ENCODE data around the gene C1QTNF2.

C1QTNF2 gene

GRCh38 chr5:160306696-160307095, 63.7 kb downstream of the C1QTNF2 start:
- no peak for DNase-seq (ENCODE audit: extremely low read depth in 1 of 2, low read depth in 1 of 2)

- DNase-seq (ENCODE audit: extremely low read depth in 1 of 2, low read depth in 1 of 2): no peak
Observed at GRCh38 chr5:160305319-160305718, 65.1 kb downstream of the C1QTNF2 start.

- no peak for DNase-seq (ENCODE audit: extremely low read depth in 1 of 2, low read depth in 1 of 2)
Observed at GRCh38 chr5:160303690-160304089, 66.7 kb downstream of the C1QTNF2 start.

GRCh38 chr5:160298189-160298588, 72.2 kb downstream of the C1QTNF2 start:
- no peak for DNase-seq (ENCODE audit: extremely low read depth in 1 of 2, low read depth in 1 of 2)

- no peak for DNase-seq (ENCODE audit: extremely low read depth in 1 of 2, low read depth in 1 of 2)
Observed at GRCh38 chr5:160297776-160298175, 72.7 kb downstream of the C1QTNF2 start.

Measured in stimulated activated CD8-positive, alpha-beta memory T cell treated with anti-CD3 and anti-CD28 coated beads, Interleukin-7, amount 100 ng/mL, for 48 hours (primary cell).